Glutamatergic neuron (in vitro differentiated cells): Measurements from ENCODE around the gene KCNQ1. TPM values are rescaled to one million over a fixed set of nuclear protein-coding genes. Genes with fewer than 3 reads are reported as not detected.
A peak's percentile ranks its signal among the peaks of the same experiment; 100 is the strongest.

Experiments
- DNase-seq: peaks from one replicate; pipeline ENCODE4 v3.0.0; 2022
- H3K27ac Mint-ChIP-seq: one replicate; pipeline ENCODE4 v1.8.0; 2020; ENCODE audit warnings: mild to moderate bottlenecking, mixed read lengths, inconsistent platforms; ENCODE audit not compliant: unreplicated experiment
- H3K27me3 Mint-ChIP-seq: one replicate; pipeline ENCODE4 v1.8.0; 2020; ENCODE audit warnings: mild to moderate bottlenecking, moderate library complexity, mixed read lengths, inconsistent platforms; ENCODE audit not compliant: unreplicated experiment
- H3K36me3 Mint-ChIP-seq: one replicate; pipeline ENCODE4 v1.8.0; 2020; ENCODE audit warnings: mild to moderate bottlenecking, mixed read lengths, inconsistent platforms; ENCODE audit not compliant: unreplicated experiment
- H3K4me1 Mint-ChIP-seq: one replicate; pipeline ENCODE4 v1.8.0; 2020; ENCODE audit warnings: mild to moderate bottlenecking, low read depth, mixed read lengths, inconsistent platforms; ENCODE audit not compliant: unreplicated experiment
- H3K4me3 Mint-ChIP-seq: one replicate; pipeline ENCODE4 v1.8.0; 2020; ENCODE audit warnings: mild to moderate bottlenecking, mixed read lengths, inconsistent platforms; ENCODE audit not compliant: unreplicated experiment
- H3K9me3 Mint-ChIP-seq: one replicate; pipeline ENCODE4 v1.8.0; 2020; ENCODE audit warnings: mild to moderate bottlenecking, moderate library complexity, mixed read lengths, inconsistent platforms; ENCODE audit not compliant: unreplicated experiment
- CTCF ChIP-seq: fragments of 200-600 bp; sonication (generic); IDR thresholded peaks from one replicate; pipeline ENCODE4 v1.5.0; 2021; ENCODE audit not compliant: partially characterized antibody, unreplicated experiment
- long read RNA-seq: library from polyadenylated mRNA; unstranded; transcript quantifications from one replicate; pipeline ENCODE4 v2.0.0, GENCODE V29; 2020; ENCODE audit not compliant: unreplicated experiment
- total RNA-seq: library from RNA; stranded (reverse); fragmentation: NEBNext Ultra II Directional; extraction: Animal tissue kit (Norgen Biotek cat#: 25700); gene quantifications from one replicate; pipeline ENCODE4 v1.2.1, GENCODE V29; 2021; ENCODE audit not compliant: unreplicated experiment

The KCNQ1 gene
- 0.44 TPM for total RNA-seq
- long read RNA-seq, partial matches to known transcripts, result 0 of 1 reads
- long read RNA-seq, other reads (novel, unspliced or antisense), result 1 of 1 reads

GRCh38 chr11:2444821-2445745 is at the start of gene KCNQ1:
KCNQ1 (plus strand) TSS chr11:2445008; CDS start chr11:2445099, 91 bp downstream.
- peak; percentile 33 for DNase-seq
- Mint-ChIP-seq H3K4me1 (no peaks in the 10 kb centered on the region), H3K27me3 (peaks cover 25% of the 10 kb centered on the region), H3K9me3 (peaks cover 5% of the 10 kb centered on the region), H3K4me3 (peak within 1 kb of the TSS; percentile 42), H3K27ac (no peak within 1 kb of the TSS), H3K36me3 (peaks cover 7% of the 10 kb centered on the region)
- TF ChIP-seq CTCF, result no peak

- Mint-ChIP-seq H3K27me3 (peaks cover 5% of the 10 kb centered on the region), H3K4me3 (no peak overlapping the region), H3K27ac (no peak overlapping the region), H3K9me3 (peaks cover 5% of the 10 kb centered on the region), H3K4me1 (peaks cover 6% of the 10 kb centered on the region), H3K36me3 (no peaks in the 10 kb centered on the region)
- no peak for DNase-seq
- TF ChIP-seq CTCF, result no peak
These were observed 49.5 kb upstream of the KCNQ1 start for GRCh38 chr11:2395211-2395730.

GRCh38 chr11:2395856-2396255 is 49.0 kb upstream of the KCNQ1 start:
- peaks cover 2% of the 10 kb centered on the region for H3K4me1 Mint-ChIP-seq
- no peak for DNase-seq
- TF ChIP-seq CTCF, result no peak
- H3K9me3 Mint-ChIP-seq, result peaks cover 5% of the 10 kb centered on the region
- H3K27me3 Mint-ChIP-seq, result peaks cover 4% of the 10 kb centered on the region
- H3K27ac Mint-ChIP-seq, result no peak overlapping the region
- H3K36me3 Mint-ChIP-seq, result no peaks in the 10 kb centered on the region
- H3K4me3 Mint-ChIP-seq, result no peak overlapping the region

GRCh38 chr11:2396471-2396870 is 48.3 kb upstream of the KCNQ1 start:
- TF ChIP-seq CTCF, result no peak
- Mint-ChIP-seq H3K27ac (no peak overlapping the region), H3K27me3 (peaks cover 6% of the 10 kb centered on the region), H3K4me3 (no peak overlapping the region), H3K9me3 (peaks cover 5% of the 10 kb centered on the region), H3K36me3 (no peaks in the 10 kb centered on the region), H3K4me1 (peaks cover 4% of the 10 kb centered on the region)
- DNase-seq, result no peak

GRCh38 chr11:2397005-2397404 is 47.8 kb upstream of the KCNQ1 start:
- H3K4me3 Mint-ChIP-seq, result no peak overlapping the region
- no peak for TF ChIP-seq CTCF
- no peak for DNase-seq
- H3K36me3 Mint-ChIP-seq, result no peaks in the 10 kb centered on the region
- H3K4me1 Mint-ChIP-seq, result peaks cover 5% of the 10 kb centered on the region
- H3K27me3 Mint-ChIP-seq, result peaks cover 6% of the 10 kb centered on the region
- H3K27ac Mint-ChIP-seq, result peak overlapping the region; percentile 19
- H3K9me3 Mint-ChIP-seq, result peaks cover 5% of the 10 kb centered on the region
